Measurements from ENCODE around the gene OR10A3. TPM values are rescaled to one million over a fixed set of nuclear protein-coding genes. Genes with fewer than 3 reads are reported as not detected.

The OR10A3 gene
- total and polyA plus RNA-seq, 2 of the 8 experiments (the other 6 are each of a cell fraction or from before 2014, with no cell fraction given), result not detected

DNA sequence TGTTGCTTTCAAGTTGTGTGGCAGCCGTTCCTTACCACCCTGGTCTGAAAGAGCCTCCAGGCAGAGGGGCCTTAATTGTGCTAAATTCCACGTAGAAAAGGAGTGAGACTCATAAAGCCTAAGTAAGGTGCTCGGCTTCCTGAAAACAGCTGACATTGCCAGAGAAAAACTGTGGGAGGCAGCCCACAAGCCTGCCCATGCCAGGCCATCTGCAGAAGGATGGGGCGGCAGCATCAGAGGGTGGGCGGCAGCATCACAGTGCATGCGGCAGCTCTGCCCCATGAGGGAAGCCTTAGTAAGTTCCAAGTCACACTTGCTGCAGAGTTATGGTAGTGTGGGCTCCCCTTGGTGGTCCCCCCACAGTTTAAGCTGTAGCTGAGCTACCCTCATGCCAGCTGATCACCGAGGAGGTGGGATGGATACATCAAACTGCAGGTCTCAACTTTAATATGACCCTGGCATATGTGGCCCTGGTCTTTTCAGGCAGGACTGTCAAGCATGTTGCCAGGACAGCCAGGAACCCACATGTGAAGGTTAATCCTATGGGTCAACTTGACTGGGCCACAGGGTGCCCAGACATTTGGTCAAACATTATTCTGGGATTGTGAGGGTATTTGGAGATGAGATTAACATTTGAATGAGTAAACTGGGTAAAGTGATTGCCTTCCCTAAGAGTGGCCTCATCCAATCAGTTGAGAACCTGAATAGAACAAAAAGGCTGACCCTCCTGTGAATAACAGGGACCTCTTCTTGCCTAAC, 42.5 kb upstream of the OR10A3 start:
- Histone ChIP-seq H3K18ac (ENCODE audit: extremely low read depth, low read length) (no peak overlapping the region), H4K91ac (replicated peaks; ENCODE audit: insufficient read length, low read length) (peak overlapping the region; percentile 77), H2BK12ac (ENCODE audit: low read depth, low read length) (peak overlapping the region; percentile 20; the same call in 1 of the 2 replicates), H3K4me2 (ENCODE audit: insufficient read depth in 1 of 2, low read depth in 2 of 2, low read length in 2 of 2) (no peak overlapping the region), H3K4me3 (ENCODE audit: extremely low read depth in 1 of 4, insufficient read depth in 2 of 4, low read depth in 3 of 4, low read length in 4 of 4) (no peak overlapping the region), H3K27me3 (replicated peaks in 1 of 4; ENCODE audit: control insufficient read depth in 3 of 4, extremely low read depth in 1 of 4, insufficient read depth in 3 of 4, low read length in 3 of 4) (no peaks in the 10 kb centered on the region), H3K9ac (replicated peaks in 1 of 4; ENCODE audit: extremely low read depth in 1 of 4, low read depth in 3 of 4, low read length in 3 of 4) (no peak overlapping the region), H2BK120ac (replicated peaks; ENCODE audit: low read depth, low read length) (no peak overlapping the region), H3K36me3 (ENCODE audit: control insufficient read depth in 2 of 4, insufficient read depth in 4 of 4, low read length in 3 of 4) (peaks cover 0 to 7% (median 3%) of the 10 kb centered on the region in 4 experiments; a peak in 4 of 8 replicates), H3K27ac (ENCODE audit: low read depth, low read length) (no peak overlapping the region), H3K79me2 (ENCODE audit: control insufficient read depth in 1 of 2, insufficient read depth in 2 of 2, low read length in 2 of 2) (peaks cover 9 to 16% of the 10 kb centered on the region in 2 experiments), H3K4ac (replicated peaks; ENCODE audit: insufficient read length, low read depth, low read length) (peak overlapping the region; percentile 42), H3K23ac (ENCODE audit: insufficient read length) (no peak overlapping the region), H2AFZ (ENCODE audit: low read length) (no peak overlapping the region), H4K5ac (ENCODE audit: insufficient read length, low read depth, low read length) (no peak overlapping the region), H4K20me1 (replicated peaks in 1 of 2; ENCODE audit: control insufficient read depth in 1 of 2, insufficient read depth in 2 of 2, low read length in 2 of 2) (peaks cover 0 to 2% of the 10 kb centered on the region in 2 experiments), H2BK5ac (ENCODE audit: low read depth, low read length) (no peak overlapping the region), H3K14ac (ENCODE audit: insufficient read length) (no peak overlapping the region), H3K4me1 (replicated peaks in 1 of 4; ENCODE audit: control insufficient read depth in 3 of 4, insufficient read depth in 4 of 4, low read length in 3 of 4) (peaks cover 0 to 5% (median 3%) of the 10 kb centered on the region in 4 experiments; a peak in 4 of 7 replicates), H2BK15ac (ENCODE audit: low read length) (peak overlapping the region; percentile 8; the same call in 1 of the 2 replicates), H3K79me1 (ENCODE audit: low read depth, low read length) (peaks cover 4% of the 10 kb centered on the region; the same call in 1 of the 2 replicates), H2AK5ac (ENCODE audit: low read depth, low read length) (no peak overlapping the region), H2BK20ac (ENCODE audit: low read length) (no peak overlapping the region), H3K9me3 (ENCODE audit: insufficient read depth in 2 of 2, low read depth in 1 of 2, low read length in 1 of 2) (no peaks in the 10 kb centered on the region), H3K23me2 (ENCODE audit: low read depth, low read length) (peaks cover 6% of the 10 kb centered on the region; the same call in 1 of the 2 replicates), H4K8ac (ENCODE audit: extremely low read depth, insufficient read depth, low read length) (no peak overlapping the region), H3K56ac (replicated peaks; ENCODE audit: insufficient read length, low read depth, low read length) (no peak overlapping the region)
- POLR2A ChIA-PET (ENCODE audit: partially characterized antibody), result interaction anchor here (1.0 to 2.8 kb wide), 5 partner anchors 8 to 91 kb away, joined by 3 to 11 read pairs (median 4); no protein-coding TSS in a partner anchor
- DNase-seq (ENCODE audit: low read depth in 1 of 2, low spot score in 2 of 2) (no peak), FAIRE-seq (no peak)
- WGBS, 2 experiments (ENCODE audit: extremely low coverage in 1 of 2, insufficient coverage in 1 of 2, insufficient read length in 1 of 2, insufficient replicate concordance in 2 of 2, low coverage in 1 of 2, low lambda C conversion rate in 2 of 2, missing lambda C conversion rate in 1 of 2), result 57% methylated on average over 7 of the region's 7 CpGs; no CpG with 5 or more reads in 1 of the 2 experiments
- CTCF ChIA-PET (ENCODE audit: partially characterized antibody), result interaction anchor here (0.6 to 6.0 kb wide), 7 partner anchors 8 to 91 kb away, joined by 3 to 127 read pairs (median 3); no protein-coding TSS in a partner anchor
- TF ChIP-seq CBX8 (IDR thresholded peaks at IDR 0.05; ENCODE audit: borderline replicate concordance, low read depth, low read length) (no peak), SP4 (IDR thresholded peaks at IDR 0.05; ENCODE audit: low read length) (no peak), CHD1 (IDR thresholded peaks at IDR 0.05; ENCODE audit: low read depth, low read length) (no peak), KDM1A (IDR thresholded peaks at IDR 0.05; ENCODE audit: borderline replicate concordance, low read length) (no peak), MAX (IDR thresholded peaks at IDR 0.05) (no peak), POLR2AphosphoS5 (IDR thresholded peaks at IDR 0.05; ENCODE audit: low read depth, low read length) (no peak), EZH2 (IDR thresholded peaks at IDR 0.05; ENCODE audit: low read depth, low read length, severe bottlenecking) (no peak), SP1 (IDR thresholded peaks at IDR 0.05; ENCODE audit: low read depth, low read length) (no peak), CHD2 (IDR thresholded peaks at IDR 0.05; ENCODE audit: low read length) (no peak), SIX5 (IDR thresholded peaks at IDR 0.05; ENCODE audit: low read depth, low read length) (no peak), CREB1 (IDR thresholded peaks at IDR 0.05) (no peak), GTF2F1 (IDR thresholded peaks at IDR 0.05; ENCODE audit: borderline replicate concordance, low read depth, low read length) (no peak), HDAC6 (IDR thresholded peaks at IDR 0.05; ENCODE audit: low read depth, low read length) (no peak)

Measured in H1 (cell line).